Measurements from ENCODE around the gene MC1R. TPM values are rescaled to one million over a fixed set of nuclear protein-coding genes. Genes with fewer than 3 reads are reported as not detected.

Gene MC1R
- total RNA-seq, 1 experiment from 2014 or later = 34.3 TPM

- no peak for DNase-seq
- Histone ChIP-seq H3K4me1 (replicated peaks; ENCODE audit: insufficient read depth) (no peaks in the 10 kb centered on the region), H3K27ac (no peak overlapping the region), H3K4me3 (no peak overlapping the region), H3K9me3 (ENCODE audit: insufficient read depth, low read depth) (no peaks in the 10 kb centered on the region), H3K27me3 (ENCODE audit: insufficient read depth, low read depth) (0 out of 2 replicates have a peak, but pooled peaks cover 5% of the 10 kb centered on the region), H3F3A (ENCODE audit: insufficient read depth, low read depth) (no peaks in the 10 kb centered on the region), H3K36me3 (ENCODE audit: low read depth) (no peaks in the 10 kb centered on the region), H3K4me2 (no peak overlapping the region), H3K9me2 (ENCODE audit: insufficient read depth) (no peaks in the 10 kb centered on the region), H2AFZ (no peak overlapping the region), H3K79me2 (ENCODE audit: low read depth) (no peaks in the 10 kb centered on the region), H4K20me1 (ENCODE audit: insufficient read depth) (no peaks in the 10 kb centered on the region)
- CTCF ChIA-PET = no interaction called here
- no peak for TF ChIP-seq CTCF (conservative IDR thresholded peaks at IDR 0.05)
- no peak for TF ChIP-seq EZH2 (IDR thresholded peaks at IDR 0.05; ENCODE audit: low read depth)
- POLR2A ChIA-PET (ENCODE audit: unreplicated experiment) = no interaction called here
- no TSS peak for BruUV-seq (replicated peaks)
- intact Hi-C loops (cut with micrococcal nuclease; ENCODE audit: unreplicated experiment) = no loop called here
Measured at GRCh38 chr16:89936034-89936433, 17.4 kb downstream of the MC1R start.

GRCh38 chr16:89936508-89936907, 17.8 kb downstream of the MC1R start:
- H3K27me3 ChIP-seq (ENCODE audit: insufficient read depth, low read depth) = 0 out of 2 replicates have a peak, but pooled peaks cover 6% of the 10 kb centered on the region
- intact Hi-C loops (cut with micrococcal nuclease; ENCODE audit: unreplicated experiment) = no loop called here
- H2AFZ ChIP-seq = no peak overlapping the region
- H3K36me3 ChIP-seq (ENCODE audit: low read depth) = no peaks in the 10 kb centered on the region
- H3K9me2 ChIP-seq (ENCODE audit: insufficient read depth) = no peaks in the 10 kb centered on the region
- no peaks in the 10 kb centered on the region for H3K79me2 ChIP-seq (ENCODE audit: low read depth)
- ChIA-PET CTCF (no interaction called here), POLR2A (ENCODE audit: unreplicated experiment) (no interaction called here)
- H3F3A ChIP-seq (ENCODE audit: insufficient read depth, low read depth) = no peaks in the 10 kb centered on the region
- no peak for DNase-seq
- H3K9me3 ChIP-seq (ENCODE audit: insufficient read depth, low read depth) = no peaks in the 10 kb centered on the region
- BruUV-seq (replicated peaks) = no TSS peak
- no peak overlapping the region for H3K4me2 ChIP-seq
- no peaks in the 10 kb centered on the region for H3K4me1 ChIP-seq (replicated peaks; ENCODE audit: insufficient read depth)
- TF ChIP-seq EZH2 (IDR thresholded peaks at IDR 0.05; ENCODE audit: low read depth) (no peak), CTCF (conservative IDR thresholded peaks at IDR 0.05) (no peak)
- H3K27ac ChIP-seq = no peak overlapping the region
- H4K20me1 ChIP-seq (ENCODE audit: insufficient read depth) = no peaks in the 10 kb centered on the region
- no peak overlapping the region for H3K4me3 ChIP-seq

- BruUV-seq (replicated peaks) = no TSS peak
- no peak for DNase-seq
- TF ChIP-seq CTCF (conservative IDR thresholded peaks at IDR 0.05) (no peak), EZH2 (IDR thresholded peaks at IDR 0.05; ENCODE audit: low read depth) (no peak)
- Histone ChIP-seq H3K36me3 (ENCODE audit: low read depth) (no peaks in the 10 kb centered on the region), H3F3A (ENCODE audit: insufficient read depth, low read depth) (no peaks in the 10 kb centered on the region), H3K9me3 (ENCODE audit: insufficient read depth, low read depth) (no peaks in the 10 kb centered on the region), H3K79me2 (ENCODE audit: low read depth) (no peaks in the 10 kb centered on the region), H2AFZ (no peak overlapping the region), H3K27ac (no peak overlapping the region), H3K4me2 (no peak overlapping the region), H3K9me2 (ENCODE audit: insufficient read depth) (no peaks in the 10 kb centered on the region), H3K27me3 (ENCODE audit: insufficient read depth, low read depth) (0 out of 2 replicates have a peak, but pooled peaks cover 9% of the 10 kb centered on the region), H3K4me1 (replicated peaks; ENCODE audit: insufficient read depth) (no peaks in the 10 kb centered on the region), H4K20me1 (ENCODE audit: insufficient read depth) (no peaks in the 10 kb centered on the region), H3K4me3 (no peak overlapping the region)
- CTCF ChIA-PET = no interaction called here
- POLR2A ChIA-PET (ENCODE audit: unreplicated experiment) = no interaction called here
- intact Hi-C loops (cut with micrococcal nuclease; ENCODE audit: unreplicated experiment) = no loop called here
Measured at GRCh38 chr16:89936981-89937380, 18.3 kb downstream of the MC1R start.
